ENCODE measurements around the gene NFX1.
A peak's percentile ranks its signal among the peaks of the same experiment; 100 is the strongest.

NFX1 gene

DNA sequence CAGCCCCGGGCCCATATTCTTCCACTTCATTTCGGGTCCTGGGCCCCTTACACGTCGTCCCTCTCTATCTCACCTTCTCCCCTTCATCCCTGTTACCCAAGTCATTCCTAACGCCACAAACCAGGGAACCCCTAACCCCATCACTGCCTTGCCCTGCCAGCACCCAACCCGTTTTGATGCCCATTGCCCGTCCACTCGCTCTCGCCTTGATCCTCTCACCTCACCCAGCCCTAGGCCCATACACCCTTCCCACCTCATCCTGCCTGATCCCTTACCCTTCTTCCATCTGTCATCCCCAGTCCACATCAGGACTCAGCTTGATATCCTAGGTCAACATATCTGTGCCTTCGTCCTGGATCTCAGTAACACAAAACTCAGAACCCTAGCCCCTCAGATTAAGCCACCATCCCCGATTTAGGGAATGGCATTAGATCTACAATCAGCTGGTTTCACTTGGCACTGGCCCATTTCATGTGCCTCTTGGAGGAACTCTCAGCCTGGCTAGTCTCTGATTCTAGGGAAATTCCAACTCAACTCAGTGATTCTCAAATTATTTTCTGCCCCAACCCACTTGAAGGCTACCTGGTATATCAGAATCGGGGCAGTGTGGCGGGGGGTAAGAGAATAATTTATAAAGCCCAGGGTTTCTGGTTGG, 25.0 kb upstream of the NFX1 start:
- H3K36me3 ChIP-seq (ENCODE audit: control insufficient read depth, insufficient read depth, low read length): peaks cover 33% of the 10 kb centered on the region
- H3K4me1 ChIP-seq (ENCODE audit: control insufficient read depth, insufficient read depth, low read length, poor library complexity, severe bottlenecking): peaks cover 22% of the 10 kb centered on the region
- DNase-seq: no peak
- peak overlapping the region; percentile 82 for H3K27ac ChIP-seq (ENCODE audit: insufficient read depth, low read length, poor library complexity, severe bottlenecking)
- H3K4me3 ChIP-seq (ENCODE audit: insufficient read depth, low read depth, low read length, poor library complexity, severe bottlenecking): peak overlapping the region; percentile 57
- H3K27me3 ChIP-seq (replicated peaks; ENCODE audit: control insufficient read depth, insufficient read depth, low read length, poor library complexity, severe bottlenecking): no peaks in the 10 kb centered on the region
- no peaks in the 10 kb centered on the region for H3K9me3 ChIP-seq (ENCODE audit: control insufficient read depth, low read length)

DNA sequence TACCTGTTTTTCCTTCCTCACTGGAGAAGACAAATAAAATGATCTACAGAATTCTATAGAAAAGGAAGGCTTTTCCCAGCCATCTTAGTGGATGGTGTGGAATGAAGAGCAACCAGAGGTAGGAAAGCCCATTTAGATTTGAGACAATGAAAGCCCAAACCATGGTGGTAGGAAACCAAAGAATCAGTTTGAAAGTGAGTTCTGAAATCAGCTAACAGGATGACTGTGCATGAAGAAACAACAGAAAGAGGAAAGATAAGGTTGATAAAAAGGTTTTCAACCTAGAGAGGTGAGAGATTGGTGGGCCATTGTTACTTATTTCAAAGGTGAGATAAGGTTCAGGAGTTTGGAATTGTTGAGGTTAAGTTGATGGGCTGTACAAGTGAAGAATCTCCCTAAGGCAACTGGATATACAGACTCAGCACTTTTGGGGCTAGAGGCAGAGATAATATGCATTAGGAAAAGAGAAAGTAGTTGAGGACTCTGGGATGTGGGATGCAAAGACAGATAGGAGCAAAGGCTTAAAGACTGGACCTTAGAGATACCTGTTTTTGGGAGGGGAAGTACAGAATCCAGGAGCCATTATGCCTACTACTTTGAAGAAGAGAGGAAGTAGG, 23.1 kb upstream of the NFX1 start:
- Histone ChIP-seq H3K36me3 (ENCODE audit: control insufficient read depth, insufficient read depth, low read length) (peaks cover 39% of the 10 kb centered on the region), H3K27me3 (replicated peaks; ENCODE audit: control insufficient read depth, insufficient read depth, low read length, poor library complexity, severe bottlenecking) (no peaks in the 10 kb centered on the region), H3K9me3 (ENCODE audit: control insufficient read depth, low read length) (no peaks in the 10 kb centered on the region), H3K27ac (ENCODE audit: insufficient read depth, low read length, poor library complexity, severe bottlenecking) (no peak overlapping the region), H3K4me1 (ENCODE audit: control insufficient read depth, insufficient read depth, low read length, poor library complexity, severe bottlenecking) (peaks cover 22% of the 10 kb centered on the region), H3K4me3 (ENCODE audit: insufficient read depth, low read depth, low read length, poor library complexity, severe bottlenecking) (no peak overlapping the region)
- no peak for DNase-seq

DNA sequence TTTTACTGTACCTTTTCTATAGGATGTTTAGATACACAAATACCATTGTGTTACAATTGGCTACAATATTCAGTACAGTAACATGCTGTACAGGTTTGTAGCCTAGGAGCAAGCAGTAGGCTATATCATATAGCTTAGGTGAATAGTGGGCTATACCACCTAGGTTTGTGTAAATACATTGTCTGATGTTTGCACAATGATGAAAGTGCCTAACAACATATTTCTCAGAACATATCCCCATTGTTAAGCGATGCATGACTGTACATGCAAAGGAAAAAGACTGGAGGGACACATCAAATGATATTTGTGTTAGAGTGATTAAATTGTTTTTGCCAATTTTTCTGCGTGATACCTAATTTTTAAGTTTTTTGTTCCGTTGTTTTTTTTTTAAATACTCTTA, 20.2 kb upstream of the NFX1 start:
- Histone ChIP-seq H3K9me3 (ENCODE audit: control insufficient read depth, low read length) (no peaks in the 10 kb centered on the region), H3K4me1 (ENCODE audit: control insufficient read depth, insufficient read depth, low read length, poor library complexity, severe bottlenecking) (peaks cover 14% of the 10 kb centered on the region), H3K36me3 (ENCODE audit: control insufficient read depth, insufficient read depth, low read length) (peaks cover 49% of the 10 kb centered on the region), H3K27ac (ENCODE audit: insufficient read depth, low read length, poor library complexity, severe bottlenecking) (no peak overlapping the region), H3K27me3 (replicated peaks; ENCODE audit: control insufficient read depth, insufficient read depth, low read length, poor library complexity, severe bottlenecking) (no peaks in the 10 kb centered on the region), H3K4me3 (ENCODE audit: insufficient read depth, low read depth, low read length, poor library complexity, severe bottlenecking) (no peak overlapping the region)
- DNase-seq: no peak

DNA sequence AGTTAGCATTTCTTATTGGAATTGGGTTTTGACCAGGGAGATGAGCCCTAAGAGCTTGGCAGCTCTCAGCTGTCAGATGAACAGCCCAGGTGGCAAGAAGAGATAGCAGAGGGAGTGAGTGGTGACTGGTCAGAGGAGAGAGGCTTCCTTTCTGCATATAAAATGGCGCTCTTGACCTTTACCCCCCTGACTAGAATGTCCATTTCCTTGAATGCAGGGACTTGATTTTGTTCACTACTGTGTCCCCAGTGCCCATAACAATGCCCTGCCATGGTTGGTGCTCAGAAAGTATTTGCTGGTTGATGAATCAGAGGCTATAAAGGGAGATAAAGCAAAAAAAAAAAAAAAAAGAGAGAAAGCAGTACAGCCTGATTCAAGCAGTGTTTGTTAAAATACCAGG, 18.3 kb upstream of the NFX1 start:
- no peak for DNase-seq
- Histone ChIP-seq H3K27ac (ENCODE audit: insufficient read depth, low read length, poor library complexity, severe bottlenecking) (no peak overlapping the region), H3K27me3 (replicated peaks; ENCODE audit: control insufficient read depth, insufficient read depth, low read length, poor library complexity, severe bottlenecking) (no peaks in the 10 kb centered on the region), H3K4me1 (ENCODE audit: control insufficient read depth, insufficient read depth, low read length, poor library complexity, severe bottlenecking) (no peaks in the 10 kb centered on the region), H3K9me3 (ENCODE audit: control insufficient read depth, low read length) (no peaks in the 10 kb centered on the region), H3K4me3 (ENCODE audit: insufficient read depth, low read depth, low read length, poor library complexity, severe bottlenecking) (no peak overlapping the region), H3K36me3 (ENCODE audit: control insufficient read depth, insufficient read depth, low read length) (peaks cover 61% of the 10 kb centered on the region)

DNA sequence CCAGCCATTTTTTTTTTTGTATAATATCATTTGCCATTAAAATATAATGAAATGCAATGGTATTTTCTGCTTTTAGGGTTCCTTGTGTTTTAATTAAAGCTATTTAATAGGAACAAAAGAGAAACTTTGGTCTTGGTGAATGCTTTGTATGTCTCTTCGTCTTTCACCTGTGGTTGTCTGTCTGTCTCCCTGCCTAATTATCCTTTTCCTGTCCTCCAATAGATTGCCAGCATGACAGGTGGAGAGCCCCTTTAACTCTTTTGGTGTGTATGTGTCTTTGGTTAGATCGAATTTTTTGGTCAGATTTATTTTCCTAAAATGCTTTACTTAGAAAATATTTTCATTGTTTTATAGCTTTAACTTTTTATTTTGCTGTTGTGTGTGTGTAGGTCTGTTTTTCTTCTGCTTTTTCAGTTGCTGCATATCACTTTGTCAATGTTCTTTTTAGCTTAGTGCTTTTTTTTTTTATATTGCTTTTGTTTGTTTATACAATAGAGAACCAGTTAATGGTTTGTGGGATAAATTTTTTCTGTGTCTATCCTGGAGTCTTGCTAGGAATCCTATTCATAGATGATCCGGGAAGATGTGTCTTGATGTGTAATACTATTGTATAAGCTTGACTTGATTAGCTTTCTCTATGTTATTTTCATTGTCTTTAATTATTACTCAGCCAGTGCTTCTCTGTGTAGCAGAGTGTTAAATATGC, 16.9 kb upstream of the NFX1 start:
- peaks cover 61% of the 10 kb centered on the region for H3K36me3 ChIP-seq (ENCODE audit: control insufficient read depth, insufficient read depth, low read length)

DNA sequence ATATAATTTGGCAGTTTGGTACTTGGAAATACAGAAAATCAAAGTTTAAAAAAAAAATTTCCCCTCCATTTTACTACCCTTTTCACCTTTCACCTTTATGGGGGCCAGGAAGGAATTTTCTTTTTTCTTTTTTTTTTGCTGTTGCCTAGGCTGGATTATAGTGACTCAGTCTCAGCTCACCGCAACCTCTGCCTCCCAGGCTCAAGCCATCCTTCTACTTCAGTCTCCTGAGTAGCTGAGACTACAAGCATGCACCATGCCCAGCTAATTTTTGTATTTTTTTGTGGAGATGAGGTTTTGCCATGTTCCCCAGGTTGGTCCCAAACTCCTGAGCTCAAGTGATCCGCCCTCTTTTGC, 16.4 kb upstream of the NFX1 start:
- no peak for DNase-seq
- H3K27me3 ChIP-seq (replicated peaks; ENCODE audit: control insufficient read depth, insufficient read depth, low read length, poor library complexity, severe bottlenecking): no peaks in the 10 kb centered on the region
- no peak overlapping the region for H3K4me3 ChIP-seq (ENCODE audit: insufficient read depth, low read depth, low read length, poor library complexity, severe bottlenecking)
- H3K27ac ChIP-seq (ENCODE audit: insufficient read depth, low read length, poor library complexity, severe bottlenecking): no peak overlapping the region
- H3K9me3 ChIP-seq (ENCODE audit: control insufficient read depth, low read length): no peaks in the 10 kb centered on the region
- peaks cover 62% of the 10 kb centered on the region for H3K36me3 ChIP-seq (ENCODE audit: control insufficient read depth, insufficient read depth, low read length)
- no peaks in the 10 kb centered on the region for H3K4me1 ChIP-seq (ENCODE audit: control insufficient read depth, insufficient read depth, low read length, poor library complexity, severe bottlenecking)

More for the DNA sequence above, 16.9 kb upstream of the NFX1 start:
- Histone ChIP-seq H3K4me1 (ENCODE audit: control insufficient read depth, insufficient read depth, low read length, poor library complexity, severe bottlenecking) (no peaks in the 10 kb centered on the region), H3K9me3 (ENCODE audit: control insufficient read depth, low read length) (no peaks in the 10 kb centered on the region), H3K27me3 (replicated peaks; ENCODE audit: control insufficient read depth, insufficient read depth, low read length, poor library complexity, severe bottlenecking) (no peaks in the 10 kb centered on the region), H3K27ac (ENCODE audit: insufficient read depth, low read length, poor library complexity, severe bottlenecking) (no peak overlapping the region), H3K4me3 (ENCODE audit: insufficient read depth, low read depth, low read length, poor library complexity, severe bottlenecking) (no peak overlapping the region)
- no peak for DNase-seq

DNA sequence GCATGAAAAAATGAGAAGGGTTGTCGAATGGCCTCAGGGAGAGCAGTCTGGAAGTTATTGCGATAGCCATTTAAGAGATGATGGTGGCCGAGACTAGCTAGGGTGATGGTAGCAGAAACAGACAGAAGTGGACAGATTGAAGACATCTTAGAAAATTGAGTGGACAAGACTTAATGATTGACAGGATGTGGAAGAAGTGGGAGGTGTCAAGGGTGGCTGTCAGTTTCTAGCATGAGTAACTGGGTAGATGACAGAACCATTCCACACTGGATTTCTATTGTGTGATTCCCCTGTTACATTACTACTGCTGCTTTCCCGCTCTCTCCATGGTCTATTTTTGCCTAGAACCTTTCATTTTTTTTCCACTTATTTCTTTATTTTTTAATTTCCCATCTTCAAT, 12.8 kb upstream of the NFX1 start:
- H3K4me3 ChIP-seq (ENCODE audit: insufficient read depth, low read depth, low read length, poor library complexity, severe bottlenecking): no peak overlapping the region
- DNase-seq: no peak
- H3K27me3 ChIP-seq (replicated peaks; ENCODE audit: control insufficient read depth, insufficient read depth, low read length, poor library complexity, severe bottlenecking): no peaks in the 10 kb centered on the region
- H3K9me3 ChIP-seq (ENCODE audit: control insufficient read depth, low read length): no peaks in the 10 kb centered on the region
- no peaks in the 10 kb centered on the region for H3K4me1 ChIP-seq (ENCODE audit: control insufficient read depth, insufficient read depth, low read length, poor library complexity, severe bottlenecking)
- H3K27ac ChIP-seq (ENCODE audit: insufficient read depth, low read length, poor library complexity, severe bottlenecking): no peak overlapping the region
- peaks cover 73% of the 10 kb centered on the region for H3K36me3 ChIP-seq (ENCODE audit: control insufficient read depth, insufficient read depth, low read length)

DNA sequence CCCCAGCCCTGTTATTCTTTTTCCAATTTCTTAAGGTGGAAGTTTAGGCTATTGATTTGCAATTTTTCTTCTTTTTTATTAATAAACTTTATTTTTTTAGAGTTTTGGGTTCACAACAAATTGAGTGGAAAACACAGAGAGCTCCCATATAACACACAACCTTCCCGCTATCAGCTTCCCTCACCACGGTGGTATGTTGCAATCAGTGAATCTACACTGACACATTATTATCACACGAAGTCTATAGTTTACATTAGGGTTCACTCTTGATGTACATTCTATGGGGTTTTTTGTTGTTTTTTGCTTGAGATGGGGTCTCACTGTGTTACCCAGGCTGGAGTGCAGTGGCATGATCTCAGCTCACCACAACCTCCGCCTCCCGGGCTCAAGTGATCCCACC, 4.8 kb upstream of the NFX1 start:
- Histone ChIP-seq H3K4me1 (ENCODE audit: control insufficient read depth, insufficient read depth, low read length, poor library complexity, severe bottlenecking) (peaks cover 5% of the 10 kb centered on the region), H3K4me3 (ENCODE audit: insufficient read depth, low read depth, low read length, poor library complexity, severe bottlenecking) (no peak overlapping the region), H3K27ac (ENCODE audit: insufficient read depth, low read length, poor library complexity, severe bottlenecking) (no peak overlapping the region), H3K27me3 (replicated peaks; ENCODE audit: control insufficient read depth, insufficient read depth, low read length, poor library complexity, severe bottlenecking) (no peaks in the 10 kb centered on the region), H3K36me3 (ENCODE audit: control insufficient read depth, insufficient read depth, low read length) (peaks cover 22% of the 10 kb centered on the region), H3K9me3 (ENCODE audit: control insufficient read depth, low read length) (no peaks in the 10 kb centered on the region)
- no peak for DNase-seq

DNA sequence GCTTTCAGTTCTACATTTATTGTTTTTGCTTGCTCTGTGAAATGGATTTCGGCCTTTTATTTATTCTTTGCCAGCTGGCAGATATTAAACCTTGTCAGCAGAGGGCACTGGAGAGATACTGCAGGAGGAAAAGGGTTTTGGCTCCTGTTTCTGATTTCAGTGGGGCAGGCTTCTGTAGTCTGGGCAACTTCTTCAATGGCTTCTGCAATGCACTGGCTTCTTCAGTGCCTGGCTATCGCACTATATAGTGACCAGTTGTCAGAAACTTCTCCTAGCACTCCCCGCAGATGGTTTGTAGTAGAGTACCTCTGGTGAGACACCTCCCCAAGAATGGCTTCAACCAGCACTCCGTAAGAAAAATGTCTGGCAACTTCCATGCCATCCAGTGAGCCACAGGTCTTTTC, 3.2 kb upstream of the NFX1 start:
- H3K36me3 ChIP-seq (ENCODE audit: control insufficient read depth, insufficient read depth, low read length): peaks cover 8% of the 10 kb centered on the region
- H3K27ac ChIP-seq (ENCODE audit: insufficient read depth, low read length, poor library complexity, severe bottlenecking): no peak overlapping the region
- H3K9me3 ChIP-seq (ENCODE audit: control insufficient read depth, low read length): no peaks in the 10 kb centered on the region
- no peaks in the 10 kb centered on the region for H3K27me3 ChIP-seq (replicated peaks; ENCODE audit: control insufficient read depth, insufficient read depth, low read length, poor library complexity, severe bottlenecking)
- no peak for DNase-seq
- H3K4me3 ChIP-seq (ENCODE audit: insufficient read depth, low read depth, low read length, poor library complexity, severe bottlenecking): no peak overlapping the region
- peaks cover 8% of the 10 kb centered on the region for H3K4me1 ChIP-seq (ENCODE audit: control insufficient read depth, insufficient read depth, low read length, poor library complexity, severe bottlenecking)

DNA sequence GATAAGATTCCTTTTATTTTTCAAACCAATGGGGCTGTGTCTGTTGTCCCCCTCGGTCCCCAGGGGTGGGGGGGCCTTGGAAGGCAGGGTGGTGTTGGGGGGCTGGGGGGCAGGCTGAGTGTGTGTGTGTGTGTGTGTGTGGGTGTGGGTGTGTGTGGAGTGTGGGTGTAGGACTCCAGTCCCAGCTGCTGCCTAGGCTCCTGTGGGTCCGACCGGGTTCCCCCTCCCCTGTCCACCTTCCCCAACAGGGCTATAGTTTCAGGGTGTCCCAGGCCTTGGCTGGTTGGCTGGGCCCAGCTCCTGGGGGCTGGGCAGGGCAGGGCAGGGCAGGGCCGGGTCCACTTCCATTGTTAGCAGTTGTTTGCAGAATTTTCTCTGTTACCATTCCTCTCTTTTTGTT, 2.1 kb upstream of the NFX1 start:
- H3K27ac ChIP-seq (ENCODE audit: insufficient read depth, low read length, poor library complexity, severe bottlenecking): no peak overlapping the region

More for the DNA sequence above, 2.1 kb upstream of the NFX1 start:
- Histone ChIP-seq H3K4me3 (ENCODE audit: insufficient read depth, low read depth, low read length, poor library complexity, severe bottlenecking) (no peak overlapping the region), H3K9me3 (ENCODE audit: control insufficient read depth, low read length) (no peaks in the 10 kb centered on the region), H3K27me3 (replicated peaks; ENCODE audit: control insufficient read depth, insufficient read depth, low read length, poor library complexity, severe bottlenecking) (no peaks in the 10 kb centered on the region), H3K4me1 (ENCODE audit: control insufficient read depth, insufficient read depth, low read length, poor library complexity, severe bottlenecking) (peaks cover 8% of the 10 kb centered on the region), H3K36me3 (ENCODE audit: control insufficient read depth, insufficient read depth, low read length) (peaks cover 4% of the 10 kb centered on the region)
- DNase-seq: no peak

Data from effector memory CD4-positive, alpha-beta T cell (primary cell).